AG09309 (cell line): ENCODE measurements around the gene FZD2.

ENCODE experiments used
- DNase-seq: peaks from one replicate; pipeline ENCODE4 v3.0.0-alpha.2; 2010; ENCODE audit warnings: low read depth
- H3K4me3 ChIP-seq: 2 replicates; pipeline ENCODE4 v1.5.1; 2011; ENCODE audit warnings: mild to moderate bottlenecking, low read depth, low read length, moderate library complexity; ENCODE audit not compliant: control insufficient read depth
- TF ChIP-seq, protein P1 (sequence below): IDR thresholded peaks from 2 replicates; pipeline ENCODE4 v1.5.1; 2011; ENCODE audit warnings: mild to moderate bottlenecking, low read depth, low read length, inconsistent platforms; ENCODE audit not compliant: insufficient read depth, control insufficient read depth; ENCODE audit errors: missing control alignments

The FZD2 gene

DNA sequence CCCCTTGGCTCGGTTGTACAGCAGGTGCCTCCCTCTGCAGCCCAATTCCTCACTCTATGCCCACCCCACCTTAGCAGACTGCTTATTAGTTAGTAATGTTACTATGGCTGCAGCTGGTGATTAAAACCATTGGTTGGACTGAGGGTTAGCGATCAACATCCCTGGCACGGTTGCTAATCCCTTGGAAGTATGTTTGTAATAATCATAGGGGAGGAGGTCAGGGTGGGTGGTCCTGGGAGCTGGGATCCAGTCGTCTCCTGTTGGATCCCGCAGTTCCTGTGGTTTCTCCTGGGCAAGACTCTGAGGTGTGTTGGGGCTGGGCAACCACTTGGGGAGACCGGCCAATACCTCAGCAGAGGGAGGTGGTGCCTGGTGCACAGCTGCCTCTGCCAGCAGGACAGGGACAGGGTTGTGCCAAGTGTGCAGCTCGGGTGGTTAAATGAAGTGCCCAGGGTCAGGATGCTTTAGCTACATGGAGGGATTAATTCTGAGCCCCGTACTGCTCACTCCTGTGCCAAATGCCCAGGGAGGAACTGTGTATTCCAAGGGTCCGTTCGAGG, 38.0 kb downstream of the FZD2 start:
- no peak overlapping the region for H3K4me3 ChIP-seq
- DNase-seq = no peak
- TF ChIP-seq, protein P1, sequence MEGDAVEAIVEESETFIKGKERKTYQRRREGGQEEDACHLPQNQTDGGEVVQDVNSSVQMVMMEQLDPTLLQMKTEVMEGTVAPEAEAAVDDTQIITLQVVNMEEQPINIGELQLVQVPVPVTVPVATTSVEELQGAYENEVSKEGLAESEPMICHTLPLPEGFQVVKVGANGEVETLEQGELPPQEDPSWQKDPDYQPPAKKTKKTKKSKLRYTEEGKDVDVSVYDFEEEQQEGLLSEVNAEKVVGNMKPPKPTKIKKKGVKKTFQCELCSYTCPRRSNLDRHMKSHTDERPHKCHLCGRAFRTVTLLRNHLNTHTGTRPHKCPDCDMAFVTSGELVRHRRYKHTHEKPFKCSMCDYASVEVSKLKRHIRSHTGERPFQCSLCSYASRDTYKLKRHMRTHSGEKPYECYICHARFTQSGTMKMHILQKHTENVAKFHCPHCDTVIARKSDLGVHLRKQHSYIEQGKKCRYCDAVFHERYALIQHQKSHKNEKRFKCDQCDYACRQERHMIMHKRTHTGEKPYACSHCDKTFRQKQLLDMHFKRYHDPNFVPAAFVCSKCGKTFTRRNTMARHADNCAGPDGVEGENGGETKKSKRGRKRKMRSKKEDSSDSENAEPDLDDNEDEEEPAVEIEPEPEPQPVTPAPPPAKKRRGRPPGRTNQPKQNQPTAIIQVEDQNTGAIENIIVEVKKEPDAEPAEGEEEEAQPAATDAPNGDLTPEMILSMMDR = no peak

- H3K4me3 ChIP-seq = no peak overlapping the region
- DNase-seq = no peak
- TF ChIP-seq, protein P1 = no peak
Measured at GRCh38 chr17:44598329-44598728, 41.0 kb downstream of the FZD2 start.

GRCh38 chr17:44598932-44599297, 41.6 kb downstream of the FZD2 start:
- no peak for DNase-seq
- no peak overlapping the region for H3K4me3 ChIP-seq
- TF ChIP-seq, protein P1 = no peak

DNA sequence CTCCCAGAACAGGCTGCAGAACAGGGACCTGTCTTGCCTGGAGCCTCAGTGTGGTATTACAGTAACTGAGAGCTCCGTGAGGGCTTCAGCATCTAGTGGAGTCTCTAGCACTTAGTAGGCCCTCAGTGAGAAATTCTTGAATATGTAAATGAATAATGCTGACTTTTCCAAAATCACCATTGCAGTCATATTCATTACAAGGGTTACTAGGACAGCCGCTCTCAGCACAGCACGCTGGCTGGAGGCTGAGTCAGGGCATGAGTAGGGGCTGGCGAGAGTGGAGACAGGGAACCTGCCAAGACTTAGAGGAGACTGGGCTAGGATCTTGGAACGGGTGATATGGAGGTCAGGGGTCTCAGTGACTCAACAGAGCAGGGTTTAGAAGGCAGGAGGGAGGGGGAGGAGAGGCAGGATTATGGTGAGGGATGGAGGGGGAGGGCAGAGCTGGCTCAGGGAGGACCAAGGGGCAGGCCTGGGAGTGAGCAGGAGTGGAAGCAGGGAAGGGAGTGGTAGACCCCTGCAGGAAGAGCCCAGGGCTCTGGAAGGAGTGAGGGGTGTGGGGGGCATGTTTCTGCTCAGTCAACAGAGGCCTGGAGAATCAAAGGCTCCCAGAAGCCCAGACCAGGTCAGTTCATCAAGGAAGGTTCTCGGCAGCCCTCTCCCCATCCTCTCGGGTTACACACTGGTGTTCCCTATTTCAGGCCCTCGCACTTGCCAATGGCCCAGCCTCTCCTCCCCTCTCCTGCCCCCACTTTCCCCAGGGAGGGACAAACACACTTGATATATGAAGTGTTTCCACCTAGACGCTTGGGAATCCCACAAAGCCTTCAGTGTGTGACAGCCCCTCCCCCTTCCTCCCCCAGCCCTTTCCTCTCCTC, 42.3 kb downstream of the FZD2 start:
- peak; percentile 78 for DNase-seq
- no peak overlapping the region for H3K4me3 ChIP-seq
- TF ChIP-seq, protein P1 = no peak

DNA sequence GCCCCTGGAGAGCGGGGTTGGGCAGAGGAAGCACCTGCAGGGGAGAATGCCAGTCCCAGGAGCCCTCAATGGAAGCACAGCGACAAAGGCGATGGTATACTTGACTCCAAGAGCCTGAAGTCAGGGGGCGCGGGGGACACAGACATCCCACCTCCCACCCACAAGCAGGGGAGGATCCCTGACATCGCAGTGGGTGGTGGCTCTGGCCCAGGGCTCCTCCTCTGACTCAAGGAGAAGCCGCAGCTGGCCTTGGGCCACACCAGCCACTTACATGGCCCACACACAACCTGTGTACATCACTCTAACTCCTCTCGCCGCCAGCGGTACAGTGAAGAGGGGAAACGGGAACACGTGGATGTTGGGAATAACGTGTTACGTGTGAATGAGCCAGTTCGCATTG, 44.3 kb downstream of the FZD2 start:
- no peak for DNase-seq
- H3K4me3 ChIP-seq = no peak overlapping the region
- TF ChIP-seq, protein P1 = no peak

- DNase-seq = no peak
- TF ChIP-seq, protein P1 = no peak
- no peak overlapping the region for H3K4me3 ChIP-seq
Measured at GRCh38 chr17:44601973-44602372, 44.7 kb downstream of the FZD2 start.
